Measurements from ENCODE around the gene IMMP1L. TPM values are rescaled to one million over a fixed set of nuclear protein-coding genes. Genes with fewer than 3 reads are reported as not detected.

IMMP1L gene
- 25.7 to 50.0 TPM (median 34.5 TPM) in 5 replicates for total RNA-seq (2022; extraction: Qiagen RNA extraction; ENCODE audit: low read depth)

GRCh38 chr11:31509429-31510345 is at the start of gene IMMP1L, which contains the start of gene ELP4:
Gene IMMP1L, minus strand, starts transcription at chr11:31509622. Its CDS starts 46,346 bp downstream, at chr11:31463276.
Gene ELP4, plus strand, starts transcription at chr11:31509767. Its CDS starts 18 bp downstream, at chr11:31509785.

Other genes with a start within 250 kb of the IMMP1L start
- gene DCDC1, start 139.9 kb downstream of the IMMP1L start, total RNA-seq (2022; extraction: Qiagen RNA extraction; ENCODE audit: low read depth) = 0.18 to 0.88 TPM (median 0.70 TPM) in 5 replicates
- gene DNAJC24, start 139.8 kb downstream of the IMMP1L start, total RNA-seq (2022; extraction: Qiagen RNA extraction; ENCODE audit: low read depth) = 9.4 to 14.2 TPM (median 10.6 TPM) in 5 replicates
- gene ELP4, start 145 bp upstream of the IMMP1L start, total RNA-seq (2022; extraction: Qiagen RNA extraction; ENCODE audit: low read depth) = 6.7 to 9.6 TPM (median 6.9 TPM) in 5 replicates

Measured in A549 treated with RU486 at 1 μM for 4 hours (cell line).